ENCODE measurements around the gene ZNF804A.
"Not testable (repeated sequence)": the region's sequence is repeated elsewhere in the genome, so short reads cannot be mapped to it uniquely, and the experiment has no call there.

ZNF804A gene

DNA sequence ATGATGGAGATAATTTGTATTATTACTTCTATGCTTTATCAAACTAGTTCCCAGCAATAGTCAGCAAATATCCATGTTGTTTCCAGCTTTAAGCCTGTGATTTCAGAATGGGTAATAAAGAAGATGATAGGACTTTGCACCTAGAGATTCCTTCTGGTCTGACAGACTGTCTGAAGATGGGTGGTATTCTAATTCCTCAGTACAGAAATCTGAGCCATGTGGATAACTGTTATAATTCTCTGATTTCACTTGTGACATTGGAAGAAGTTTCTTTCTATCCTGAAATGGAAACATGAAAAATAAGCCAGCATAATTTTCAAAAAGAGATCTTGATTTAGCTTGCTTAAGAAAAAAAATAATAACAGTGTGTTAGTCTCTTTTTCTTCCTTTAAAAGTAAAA, 130.1 kb downstream of the ZNF804A start:
- no peak for DNase-seq

- DNase-seq = peak; percentile 9
Observed at GRCh38 chr2:184729581-184729980, 131.3 kb downstream of the ZNF804A start.

DNA sequence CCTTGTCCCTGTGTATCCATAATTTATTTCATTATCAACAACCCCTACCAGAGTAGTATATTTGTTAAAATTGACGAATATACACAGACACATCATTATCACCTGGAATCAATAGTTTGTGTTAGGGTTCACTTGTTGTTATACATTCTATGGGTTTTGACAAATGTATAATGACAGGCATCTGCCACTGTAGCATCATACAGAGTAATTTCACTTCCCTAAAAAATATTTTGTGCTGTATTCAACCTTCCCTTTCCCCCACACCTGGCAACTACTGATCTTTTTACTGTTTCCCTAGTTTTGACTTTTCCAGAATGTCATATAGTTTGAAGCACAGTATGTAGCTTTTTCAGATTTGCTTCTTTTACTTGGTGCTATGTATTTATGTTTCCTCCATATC, 132.0 kb downstream of the ZNF804A start:
- DNase-seq = no peak

GRCh38 chr2:184734338-184734737, 136.0 kb downstream of the ZNF804A start:
- DNase-seq = peak; percentile 19

- peak; percentile 22 for DNase-seq
Observed at GRCh38 chr2:184735611-184736010, 137.3 kb downstream of the ZNF804A start.

GRCh38 chr2:184743096-184743495, 144.8 kb downstream of the ZNF804A start:
- DNase-seq = peak; percentile 30

DNA sequence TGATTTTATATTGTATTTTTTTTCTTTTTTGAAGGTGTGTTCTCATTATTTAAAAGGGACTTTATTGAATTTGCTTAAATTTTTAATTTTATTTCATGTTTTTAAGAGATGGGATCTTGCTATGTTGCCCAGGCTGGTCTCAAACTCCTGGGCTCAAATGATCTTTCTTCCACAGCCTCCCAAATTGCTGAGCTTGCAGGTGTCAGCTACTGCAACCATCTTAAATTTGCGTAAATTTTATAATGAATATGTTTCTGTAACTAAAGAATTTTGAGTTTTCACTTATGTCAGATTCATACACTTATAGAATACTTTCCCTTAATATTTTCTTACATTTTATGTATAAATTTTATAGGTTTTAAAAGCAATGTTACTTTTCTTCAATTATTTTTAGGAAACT, 157.8 kb downstream of the ZNF804A start:
- no peak for DNase-seq

DNA sequence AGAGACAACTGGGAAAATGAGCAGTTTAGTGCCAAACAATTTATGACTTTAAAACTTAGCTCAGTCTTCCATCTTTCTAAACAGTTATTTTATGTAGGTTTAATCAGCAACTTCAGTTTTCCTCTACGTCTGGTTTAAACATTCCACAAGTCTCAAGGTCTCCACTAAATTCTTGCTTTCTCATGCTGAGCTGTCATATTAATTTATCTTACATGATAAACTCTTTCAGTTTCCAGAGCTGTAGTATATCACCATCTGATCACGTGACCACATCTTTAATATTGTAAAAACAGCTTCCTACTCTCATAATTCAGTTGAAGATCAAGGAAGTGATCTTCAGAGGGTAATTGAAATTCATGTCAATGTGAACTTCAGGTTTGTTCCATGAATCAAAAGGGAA, 158.6 kb downstream of the ZNF804A start:
- peak; percentile 40 for DNase-seq

- not testable (repeated sequence) for DNase-seq
Observed at GRCh38 chr2:184759557-184760255, 161.4 kb downstream of the ZNF804A start.

- no peak for DNase-seq
Observed at GRCh38 chr2:184760931-184761330, 162.6 kb downstream of the ZNF804A start.

DNA sequence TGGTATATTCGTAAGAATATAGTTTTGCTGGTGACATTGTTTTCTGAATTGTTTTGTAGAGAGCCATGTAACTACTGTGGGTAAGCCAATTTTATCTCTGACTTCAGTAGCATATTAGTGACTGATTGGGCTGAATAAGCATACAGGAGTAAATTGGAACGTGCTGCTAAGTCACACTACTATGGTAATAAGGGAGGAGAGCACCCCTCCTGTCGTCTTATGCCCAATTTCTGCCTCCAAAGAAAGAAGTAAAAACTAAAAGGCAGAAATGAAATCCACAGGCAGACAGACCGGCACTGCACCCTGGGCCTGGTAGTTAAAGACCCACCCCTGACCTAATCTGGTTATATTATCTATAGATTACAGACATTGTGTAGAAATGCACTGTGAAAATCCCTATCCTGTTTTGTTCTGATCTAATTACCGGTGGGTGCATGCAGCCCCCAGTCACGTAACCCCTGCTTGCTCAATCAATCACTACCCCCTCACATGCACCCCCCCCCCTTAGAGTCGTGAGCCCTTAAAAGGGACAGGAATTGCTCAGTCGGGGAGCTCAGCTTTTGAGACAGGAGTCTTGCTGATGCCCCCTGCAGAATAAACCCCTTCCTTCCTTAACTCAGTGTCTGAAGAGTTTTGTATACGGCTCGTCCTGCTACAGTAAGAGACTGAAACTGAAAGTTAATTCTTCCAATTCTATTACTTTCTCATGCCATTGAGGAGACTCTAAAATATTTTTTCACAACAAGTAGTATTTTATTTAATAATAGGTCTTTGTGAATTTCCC, 167.0 kb downstream of the ZNF804A start:
- DNase-seq = no peak

GRCh38 chr2:184767059-184767458, 168.7 kb downstream of the ZNF804A start:
- DNase-seq = no peak

- peak; percentile 81 for DNase-seq
Observed at GRCh38 chr2:184769023-184769422, 170.7 kb downstream of the ZNF804A start.

- DNase-seq = peak; percentile 6
Observed at GRCh38 chr2:184769686-184770085, 171.4 kb downstream of the ZNF804A start.

DNA sequence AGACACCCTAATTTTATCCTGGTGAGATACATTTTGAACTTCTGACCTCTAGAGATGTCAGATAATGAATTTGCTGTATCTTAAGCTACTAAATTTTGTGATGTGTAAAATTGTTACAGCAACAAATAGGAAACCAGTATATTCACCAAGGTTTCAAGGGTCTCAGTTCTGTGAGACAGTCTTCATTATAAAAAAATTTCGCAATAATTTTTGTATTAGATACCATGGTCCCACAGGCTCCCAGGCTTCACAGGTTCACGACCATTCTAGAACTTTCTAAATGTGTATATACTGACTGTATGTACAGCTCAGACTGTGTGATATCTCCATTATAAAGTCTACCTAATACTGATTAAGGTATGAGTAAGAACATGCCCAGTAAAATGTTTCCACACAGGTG, 181.4 kb downstream of the ZNF804A start:
- no peak for DNase-seq

- DNase-seq = no peak
Observed at GRCh38 chr2:184780384-184780783, 182.1 kb downstream of the ZNF804A start.

GRCh38 chr2:184780944-184781343, 182.6 kb downstream of the ZNF804A start:
- peak; percentile 16 for DNase-seq

GRCh38 chr2:184783576-184783975, 185.2 kb downstream of the ZNF804A start:
- no peak for DNase-seq

- DNase-seq = no peak
Observed at GRCh38 chr2:184793176-184793575, 194.8 kb downstream of the ZNF804A start.

- no peak for DNase-seq
Observed at GRCh38 chr2:184799379-184799778, 201.1 kb downstream of the ZNF804A start.

DNA sequence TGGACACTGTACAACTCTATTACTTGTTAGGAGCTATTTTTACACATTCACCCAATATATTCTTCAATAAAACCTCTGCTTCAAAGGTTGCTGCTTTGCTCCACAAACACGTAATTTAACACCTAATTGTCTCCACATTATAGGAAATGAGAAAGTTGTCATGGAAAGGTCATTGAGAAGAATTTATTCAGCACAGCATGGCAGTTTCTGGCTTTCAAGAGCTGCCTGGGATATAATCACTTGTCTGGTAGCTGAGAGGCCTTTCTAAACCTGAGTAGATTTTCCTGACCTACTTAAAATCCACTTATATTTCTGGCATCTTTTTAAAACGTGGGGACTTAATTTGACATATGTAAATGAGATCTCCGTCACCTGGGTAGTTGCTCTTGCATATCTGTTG, 216.1 kb downstream of the ZNF804A start:
- DNase-seq = no peak

GRCh38 chr2:184815824-184816223, 217.5 kb downstream of the ZNF804A start:
- no peak for DNase-seq

- no peak for DNase-seq
Observed at GRCh38 chr2:184824597-184824996, 226.3 kb downstream of the ZNF804A start.

DNA sequence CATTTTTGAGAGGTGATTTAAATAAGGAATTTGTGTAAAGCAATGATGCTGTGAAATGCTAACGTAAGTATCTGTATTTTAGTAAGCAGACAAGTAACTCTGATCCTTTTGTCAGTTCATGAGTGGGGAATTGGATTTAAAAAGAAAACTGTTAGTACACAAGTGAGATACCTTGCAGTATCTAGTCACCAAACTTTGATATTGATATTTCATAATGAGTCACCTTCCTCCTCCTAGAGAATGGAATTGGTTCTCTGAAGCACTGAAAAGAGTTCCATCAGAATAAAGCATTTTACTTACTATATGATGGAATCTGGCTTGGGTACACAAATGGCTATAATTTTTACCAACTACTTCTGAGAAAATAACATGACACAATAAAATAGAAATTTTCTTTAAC, 232.2 kb downstream of the ZNF804A start:
- no peak for DNase-seq
